Coronary artery (tissue), 2 donors: ENCODE measurements around the gene H2BK1.

Source experiments
- DNase-seq: peaks from one replicate; pipeline ENCODE4 v3.0.0-alpha.2; 2017; ENCODE audit warnings: low spot score
- H3K27ac ChIP-seq, 2 donors: fragments of 200-600 bp; sonication (generic); one replicate each; pipeline ENCODE4 v1.5.1; 2016 to 2019
- H3K4me3 ChIP-seq: fragments of 200-600 bp; sonication (generic); 2 replicates; pipeline ENCODE4 v1.5.1; 2016; ENCODE audit warnings: mild to moderate bottlenecking, moderate library complexity
- CTCF ChIP-seq: fragments of 200-600 bp; sonication (generic); IDR thresholded peaks from one replicate; pipeline ENCODE4 v1.5.1; 2019; ENCODE audit warnings: antibody characterized with exemption

H2BK1 gene

GRCh38 chr7:151245360-151246101 lies 35.2 kb upstream of the H2BK1 start:
- Histone ChIP-seq H3K4me3 (peak overlapping the region; percentile 94), H3K27ac (peak overlapping the region; percentile 97 to 99)
- peak; percentile 91 for TF ChIP-seq CTCF
- no peak for DNase-seq

GRCh38 chr7:151244841-151245346 lies 34.6 kb upstream of the H2BK1 start:
- Histone ChIP-seq H3K4me3 (peak overlapping the region; percentile 94), H3K27ac (peak overlapping the region; percentile 61 to 99)
- no peak for TF ChIP-seq CTCF
- DNase-seq: no peak

- peak overlapping the region; percentile 94 for H3K4me3 ChIP-seq
- peak overlapping the region; percentile 9 to 99 for H3K27ac ChIP-seq
- peak; percentile 86 for TF ChIP-seq CTCF
- DNase-seq: no peak
These were observed 34.0 kb upstream of the H2BK1 start for GRCh38 chr7:151244196-151244840.

GRCh38 chr7:151243408-151244195 lies 33.3 kb upstream of the H2BK1 start:
- TF ChIP-seq CTCF: no peak
- peak overlapping the region; percentile 23 for H3K4me3 ChIP-seq
- DNase-seq: no peak
- H3K27ac ChIP-seq: peak overlapping the region; percentile 9 to 29

GRCh38 chr7:151243045-151243349 lies 32.7 kb upstream of the H2BK1 start:
- no peak for TF ChIP-seq CTCF
- DNase-seq: no peak
- Histone ChIP-seq H3K4me3 (no peak overlapping the region), H3K27ac (no peak overlapping the region)

- Histone ChIP-seq H3K27ac (no peak overlapping the region), H3K4me3 (no peak overlapping the region)
- TF ChIP-seq CTCF: no peak
- DNase-seq: no peak
These were observed 32.1 kb upstream of the H2BK1 start for GRCh38 chr7:151242159-151243044.
